H1 (cell line): ENCODE results near the gene CAMP. TPM values are rescaled to one million over a fixed set of nuclear protein-coding genes. Genes with fewer than 3 reads are reported as not detected.

Experiments
- CTCF ChIA-PET: fragments of 300-600 bp; sonication (Branson Sonifier 250); formaldehyde crosslinking; loops from one replicate; lab custom pipeline; 2021; ENCODE audit not compliant: partially characterized antibody; lab: Charles Lee
- POLR2A ChIA-PET: fragments of 300-600 bp; sonication (Branson Sonifier 250); formaldehyde crosslinking; loops from one replicate; lab custom pipeline; 2021; ENCODE audit warnings: inconsistent platforms; ENCODE audit not compliant: partially characterized antibody; lab: Charles Lee
- DNase-seq, 2 experiments: peaks; one replicate each; pipeline versions ENCODE4 v3.0.0 to v3.0.0-alpha.2; 2010 to 2022; ENCODE audit warnings: low spot score in 2 of 2, low read depth in 1 of 2, mixed read lengths in 1 of 2
- FAIRE-seq: peaks from 2 replicates; lab custom pipeline; 2011; peaks lifted over from hg19 to GRCh38; lab: Jason Lieb, UNC
- H2AFZ ChIP-seq: 2 replicates; pipeline ENCODE4 v1.8.1; 2012; ENCODE audit warnings: low read length, inconsistent platforms
- H2AK5ac ChIP-seq: 2 replicates; pipeline ENCODE4 v1.6.1; 2013; ENCODE audit warnings: low read depth, low read length
- H2BK120ac ChIP-seq: replicated peaks from 2 replicates; pipeline ENCODE3; 2013; ENCODE audit warnings: low read depth, low read length, inconsistent platforms
- H2BK12ac ChIP-seq: 2 replicates; pipeline ENCODE4 v1.6.1; 2013; ENCODE audit warnings: low read depth, low read length
- H2BK15ac ChIP-seq: 2 replicates; pipeline ENCODE4 v1.6.1; 2013; ENCODE audit warnings: low read length
- H2BK20ac ChIP-seq: 2 replicates; pipeline ENCODE4 v1.6.1; 2013; ENCODE audit warnings: low read length
- H2BK5ac ChIP-seq: 2 replicates; pipeline ENCODE4 v1.6.1; 2013; ENCODE audit warnings: low read depth, low read length
- H3K14ac ChIP-seq: 2 replicates; pipeline ENCODE4 v1.6.1; 2013; ENCODE audit warnings: inconsistent platforms; ENCODE audit not compliant: insufficient read length
- H3K18ac ChIP-seq: 2 replicates; pipeline ENCODE4 v1.6.1; 2013; ENCODE audit warnings: low read length; ENCODE audit errors: extremely low read depth
- H3K23ac ChIP-seq: 2 replicates; pipeline ENCODE4 v1.6.1; 2013; ENCODE audit warnings: inconsistent platforms; ENCODE audit not compliant: insufficient read length
- H3K23me2 ChIP-seq: 2 replicates; pipeline ENCODE4 v1.6.1; 2013; ENCODE audit warnings: low read depth, low read length
- H3K27ac ChIP-seq: 2 replicates; pipeline ENCODE4 v1.6.1; 2011; ENCODE audit warnings: low read depth, low read length, inconsistent platforms
- H3K27me3 ChIP-seq, 4 experiments: replicated peaks in 1 of 4; 1 replicate in 1 of 4; 2 replicates in 3 of 4; pipeline versions ENCODE4 v1.6.1 to v1.8.1; 2011 to 2013; ENCODE audit warnings: low read length in 3 of 4, mild to moderate bottlenecking in 3 of 4, inconsistent platforms in 2 of 4, mixed read lengths in 2 of 4, moderate library complexity in 1 of 4; ENCODE audit not compliant: control insufficient read depth in 3 of 4, insufficient read depth in 3 of 4; ENCODE audit errors: extremely low read depth in 1 of 4
- H3K36me3 ChIP-seq, 4 experiments: 2 replicates each; pipeline versions ENCODE4 v1.6.1 to v1.8.1; 2011 to 2013; ENCODE audit warnings: mild to moderate bottlenecking in 4 of 4, low read length in 3 of 4, moderate library complexity in 2 of 4, control low read depth in 1 of 4, inconsistent platforms in 1 of 4; ENCODE audit not compliant: insufficient read depth in 4 of 4, control insufficient read depth in 2 of 4
- H3K4ac ChIP-seq: replicated peaks from 2 replicates; pipeline ENCODE3; 2013; ENCODE audit warnings: low read length, low read depth, mixed read lengths, inconsistent platforms; ENCODE audit not compliant: insufficient read length
- H3K4me1 ChIP-seq, 4 experiments: replicated peaks in 1 of 4; 1 replicate in 1 of 4; 2 replicates in 3 of 4; pipeline versions ENCODE4 v1.6.1 to v1.8.1; 2011 to 2013; ENCODE audit warnings: low read length in 3 of 4, inconsistent platforms in 2 of 4, mixed read lengths in 1 of 4; ENCODE audit not compliant: insufficient read depth in 4 of 4, control insufficient read depth in 3 of 4
- H3K4me2 ChIP-seq, 2 experiments: 2 replicates each; pipeline versions ENCODE4 v1.6.1 to v1.8.1; 2011 to 2013; ENCODE audit warnings: low read depth in 2 of 2, low read length in 2 of 2, control low read depth in 1 of 2, inconsistent platforms in 1 of 2, mild to moderate bottlenecking in 1 of 2; ENCODE audit not compliant: insufficient read depth in 1 of 2
- H3K4me3 ChIP-seq, 4 experiments: fragments of 200-600, 300-600 bp in 1 of 4; sonication (generic), shearing (Covaris generic), sonication (Bioruptor Twin) in 1 of 4; 2 replicates each; pipeline versions ENCODE4 v1.5.1 to v1.8.1; 2011 to 2016; ENCODE audit warnings: low read length in 4 of 4, low read depth in 3 of 4, control low read depth in 2 of 4, inconsistent platforms in 2 of 4, mild to moderate bottlenecking in 2 of 4, mixed read lengths in 1 of 4, moderate library complexity in 1 of 4; ENCODE audit not compliant: insufficient read depth in 2 of 4; ENCODE audit errors: extremely low read depth in 1 of 4
- H3K56ac ChIP-seq: replicated peaks from 2 replicates; pipeline ENCODE3; 2013; ENCODE audit warnings: low read depth, mild to moderate bottlenecking, mixed read lengths, low read length, inconsistent platforms; ENCODE audit not compliant: insufficient read length
- H3K79me1 ChIP-seq: 2 replicates; pipeline ENCODE4 v1.6.1; 2013; ENCODE audit warnings: low read depth, low read length, control low read depth
- H3K79me2 ChIP-seq, 2 experiments: 2 replicates each; pipeline versions ENCODE4 v1.6.1 to v1.8.1; 2012 to 2013; ENCODE audit warnings: low read length in 2 of 2, mild to moderate bottlenecking in 2 of 2, inconsistent platforms in 1 of 2; ENCODE audit not compliant: insufficient read depth in 2 of 2, control insufficient read depth in 1 of 2
- H3K9ac ChIP-seq, 4 experiments: replicated peaks in 1 of 4; 1 replicate in 1 of 4; 2 replicates in 3 of 4; pipeline versions ENCODE4 v1.6.1 to v1.8.1; 2011 to 2013; ENCODE audit warnings: low read depth in 3 of 4, low read length in 3 of 4, control low read depth in 2 of 4, mild to moderate bottlenecking in 2 of 4, moderate library complexity in 2 of 4, inconsistent platforms in 1 of 4; ENCODE audit errors: extremely low read depth in 1 of 4
- H3K9me3 ChIP-seq, 2 experiments: 2 replicates each; pipeline versions ENCODE4 v1.6.1 to v1.8.1; 2012 to 2013; ENCODE audit warnings: mild to moderate bottlenecking in 2 of 2, moderate library complexity in 2 of 2, control low read depth in 1 of 2, inconsistent platforms in 1 of 2, low read depth in 1 of 2, low read length in 1 of 2, mixed read lengths in 1 of 2; ENCODE audit not compliant: insufficient read depth in 2 of 2
- H4K20me1 ChIP-seq, 2 experiments: replicated peaks in 1 of 2; 2 replicates each; pipeline versions ENCODE3 to v1.8.1; 2011 to 2013; ENCODE audit warnings: inconsistent platforms in 2 of 2, low read length in 2 of 2, mild to moderate bottlenecking in 1 of 2; ENCODE audit not compliant: insufficient read depth in 2 of 2, control insufficient read depth in 1 of 2
- H4K5ac ChIP-seq: 2 replicates; pipeline ENCODE4 v1.6.1; 2013; ENCODE audit warnings: low read length, low read depth, mixed read lengths, inconsistent platforms; ENCODE audit not compliant: insufficient read length
- H4K8ac ChIP-seq: 2 replicates; pipeline ENCODE4 v1.8.0; 2013; ENCODE audit warnings: mild to moderate bottlenecking, moderate library complexity, low read length, inconsistent platforms; ENCODE audit not compliant: insufficient read depth; ENCODE audit errors: extremely low read depth
- H4K91ac ChIP-seq: replicated peaks from 2 replicates; pipeline ENCODE3; 2013; ENCODE audit warnings: low read length, mixed read lengths, inconsistent platforms; ENCODE audit not compliant: insufficient read length
- POU5F1 ChIP-seq: IDR thresholded peaks from 2 replicates; pipeline ENCODE4 v1.6.1; 2011; ENCODE audit warnings: low read depth, mild to moderate bottlenecking, low read length, moderate library complexity
- whole genome bisulfite sequencing, 2 experiments: shearing (Covaris generic) in 1 of 2; methylation state at CpG; one replicate each; pipeline versions ENCODE4 v1.1.6 to v1.1.7; 2013 to 2015; ENCODE audit warnings: low lambda C conversion rate in 2 of 2, mixed read lengths in 2 of 2, inconsistent platforms in 1 of 2, low coverage in 1 of 2, missing lambda C conversion rate in 1 of 2; ENCODE audit not compliant: insufficient replicate concordance in 2 of 2, insufficient coverage in 1 of 2, insufficient read length in 1 of 2; ENCODE audit errors: extremely low coverage in 1 of 2, missing lambda C conversion rate in 1 of 2; 5-methylcytosine and 5-hydroxymethylcytosine counted together
- polyA plus RNA-seq, 7 experiments: library from polyadenylated mRNA; depleted of rRNA in 3 of 7; stranded (reverse) in 5 of 7; unstranded in 2 of 7; fragments of >200 nt in 5 of 7; fragments of 200-250 nt in 2 of 7; gene quantifications; 1 replicate in 5 of 7; 2 replicates in 1 of 7; 4 replicates in 1 of 7; pipeline versions ENCODE4 v1.2.1 to v1.2.3, GENCODE V29; 2011 to 2013; ENCODE audit warnings: missing spikeins in 2 of 7, mixed read lengths in 2 of 7
- total RNA-seq: library from RNA; stranded (reverse); fragmentation: NEBNext Ultra II Directional; extraction: Animal tissue kit (Norgen Biotek cat#: 25700); gene quantifications from 2 replicates; pipeline ENCODE4 v1.2.1, GENCODE V29; 2021

The CAMP gene
- total and polyA plus RNA-seq, 2 of the 8 experiments (the other 6 are each of a cell fraction or from before 2014, with no cell fraction given): not detected

GRCh38 chr3:48270306-48270705 lies 47.0 kb downstream of the CAMP start:
- H2BK120ac ChIP-seq: no peak overlapping the region
- no peak overlapping the region for H3K14ac ChIP-seq
- no peak overlapping the region for H2BK12ac ChIP-seq
- H3K27me3 ChIP-seq: no peaks in the 10 kb centered on the region
- DNase-seq (no peak), FAIRE-seq (no peak)
- H3K56ac ChIP-seq: no peak overlapping the region
- H3K79me2 ChIP-seq: peaks cover 0 to 7% of the 10 kb centered on the region in 2 experiments; a peak in 2 of 4 replicates
- no peak overlapping the region for H2AFZ ChIP-seq
- CTCF ChIA-PET: interaction anchor here (0.5 to 5.7 kb wide), 8 partner anchors 11 to 1325 kb away, joined by 3 to 44 read pairs (median 5); no protein-coding TSS in a partner anchor
- no peak overlapping the region for H3K23ac ChIP-seq
- H3K18ac ChIP-seq: no peak overlapping the region
- H2BK20ac ChIP-seq: no peak overlapping the region
- no peak overlapping the region for H3K4ac ChIP-seq
- H4K20me1 ChIP-seq: peaks cover 2 to 4% of the 10 kb centered on the region in 2 experiments
- no peak overlapping the region for H2BK15ac ChIP-seq
- no peak for TF ChIP-seq POU5F1
- POLR2A ChIA-PET: interaction anchor here (0.9 to 4.2 kb wide), 9 partner anchors 9 to 169 kb away, joined by 3 to 29 read pairs (median 5); partner anchors contain the start of genes CCDC51, TMA7 and ZNF589
- 93% methylated on average over 2 of the region's 2 CpGs; no CpG with 5 or more reads in 1 of the 2 experiments for WGBS, 2 experiments
- H4K5ac ChIP-seq: no peak overlapping the region
- no peaks in the 10 kb centered on the region for H3K23me2 ChIP-seq
- H3K9me3 ChIP-seq: peaks cover 16 to 34% of the 10 kb centered on the region in 2 experiments
- H3K36me3 ChIP-seq: peaks cover 40 to 70% (median 59%) of the 10 kb centered on the region in 4 experiments
- H4K91ac ChIP-seq: no peak overlapping the region
- no peak overlapping the region for H4K8ac ChIP-seq
- no peak overlapping the region for H3K27ac ChIP-seq
- no peak overlapping the region for H2AK5ac ChIP-seq
- no peak overlapping the region for H3K4me2 ChIP-seq
- H3K4me3 ChIP-seq: no peak overlapping the region
- H3K79me1 ChIP-seq: peaks cover 4% of the 10 kb centered on the region; the same call in 1 of the 2 replicates
- no peak overlapping the region for H2BK5ac ChIP-seq
- H3K9ac ChIP-seq: no peak overlapping the region
- peaks cover 0 to 4% (median 0%) of the 10 kb centered on the region in 4 experiments; a peak in 2 of 7 replicates for H3K4me1 ChIP-seq
